AG08396 (cell line): ENCODE data around the gene PABPC3.

Experiments used
- DNase-seq: peaks from one replicate; pipeline ENCODE4 v3.0.0; 2012; ENCODE audit warnings: low spot score, mixed read lengths

PABPC3 gene

DNA sequence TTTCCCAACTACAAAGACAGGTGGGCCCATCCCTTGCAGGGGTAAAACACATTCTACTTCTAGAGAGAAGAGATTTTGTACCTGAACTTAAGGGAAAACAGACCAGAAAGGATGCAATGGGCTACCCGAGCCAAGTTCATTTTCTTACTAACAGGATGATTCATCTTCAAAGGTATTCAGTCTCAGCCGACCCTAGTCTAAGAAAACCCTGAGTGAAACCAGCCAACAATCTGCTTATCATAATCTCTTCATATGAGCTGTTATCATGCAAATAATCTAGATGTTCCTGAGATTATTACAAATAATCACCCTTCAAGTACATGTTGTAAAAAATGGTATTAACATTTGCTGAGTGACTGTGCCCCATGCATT, 15.6 kb downstream of the PABPC3 start:
- no peak for DNase-seq

DNA sequence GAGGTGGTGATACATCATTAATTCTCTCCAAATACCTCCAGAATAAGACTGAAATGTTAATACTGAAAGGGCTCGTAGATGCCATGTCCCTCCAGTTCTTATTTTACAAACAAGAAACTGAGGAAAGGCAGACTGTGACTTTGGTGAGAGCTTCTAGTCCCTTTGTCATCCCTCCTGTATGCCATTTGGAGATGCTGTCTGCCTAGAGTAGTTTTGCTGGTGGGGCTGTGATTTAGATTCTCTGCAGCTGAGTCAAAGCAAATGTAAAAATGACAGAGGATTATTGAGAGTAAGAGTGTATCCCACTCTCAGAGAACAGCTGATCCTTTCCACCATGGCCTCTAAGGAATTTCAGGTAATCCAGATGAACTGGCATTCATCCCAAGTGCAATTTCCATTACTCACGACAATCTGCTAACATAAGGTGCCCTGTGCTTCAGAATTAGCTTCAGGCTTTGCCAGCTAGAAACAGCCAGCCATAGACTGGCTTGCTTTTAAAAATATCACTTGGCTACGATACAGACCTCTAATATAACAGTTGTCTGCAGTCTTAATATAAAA, 16.8 kb downstream of the PABPC3 start:
- DNase-seq: no peak

DNA sequence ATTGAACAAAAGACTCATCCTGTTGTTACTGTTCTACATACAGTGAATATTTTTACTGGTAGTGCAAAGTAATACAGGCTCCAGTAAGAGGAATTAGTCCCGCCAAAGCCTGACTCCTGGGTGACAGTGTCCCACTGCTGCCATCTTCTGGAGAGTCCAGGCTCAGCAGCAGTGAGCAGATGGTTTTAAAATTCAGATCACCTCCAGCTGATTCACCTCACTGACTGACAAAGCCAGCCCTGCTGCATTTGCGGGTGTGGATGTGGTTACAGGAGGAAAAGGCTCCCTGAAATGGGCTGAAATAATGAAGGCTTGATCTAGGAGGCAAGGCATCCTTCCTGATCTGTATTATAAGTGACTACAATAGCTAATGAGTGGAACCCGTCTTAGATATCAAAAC, 18.3 kb downstream of the PABPC3 start:
- peak; percentile 74 for DNase-seq

DNA sequence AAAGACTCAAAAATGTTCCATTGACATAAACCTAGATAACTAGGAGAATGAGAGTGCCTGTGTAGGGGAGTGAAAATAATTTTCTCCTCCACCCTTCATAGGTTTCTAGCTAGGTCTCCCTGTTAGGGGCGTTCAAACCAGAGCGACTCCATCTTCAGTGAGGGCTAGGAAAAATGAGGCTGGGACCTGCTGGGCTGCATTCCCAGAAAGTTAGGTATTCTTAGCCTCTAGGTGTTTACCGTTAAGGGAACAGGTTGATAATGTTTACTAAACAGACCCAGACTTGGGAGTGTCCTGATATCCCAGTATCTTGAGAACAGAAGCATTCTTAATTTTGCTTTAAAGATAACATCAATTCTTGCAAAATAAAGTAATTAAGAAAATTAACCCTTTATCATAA, 20.1 kb downstream of the PABPC3 start:
- DNase-seq: no peak

DNA sequence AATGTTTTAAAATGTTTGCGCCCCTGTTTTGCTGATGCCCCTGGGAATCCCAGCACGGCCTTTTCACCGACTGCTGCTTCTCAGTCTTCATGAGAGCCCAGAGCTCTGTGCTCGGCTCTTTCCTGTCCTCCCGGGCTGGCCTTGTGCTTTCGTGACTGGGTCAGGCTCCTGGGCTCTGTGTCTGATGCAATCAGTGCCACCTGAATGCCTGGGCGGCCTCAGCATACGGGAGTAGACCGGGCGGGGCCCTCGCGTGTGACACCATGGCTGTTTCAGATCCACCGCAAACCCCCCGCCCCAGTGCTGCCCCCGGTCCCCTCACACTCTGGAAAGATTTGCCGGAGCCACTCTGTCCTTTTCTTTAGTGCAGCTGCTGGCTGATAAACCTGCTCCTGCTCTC, 21.4 kb downstream of the PABPC3 start:
- DNase-seq: no peak

DNA sequence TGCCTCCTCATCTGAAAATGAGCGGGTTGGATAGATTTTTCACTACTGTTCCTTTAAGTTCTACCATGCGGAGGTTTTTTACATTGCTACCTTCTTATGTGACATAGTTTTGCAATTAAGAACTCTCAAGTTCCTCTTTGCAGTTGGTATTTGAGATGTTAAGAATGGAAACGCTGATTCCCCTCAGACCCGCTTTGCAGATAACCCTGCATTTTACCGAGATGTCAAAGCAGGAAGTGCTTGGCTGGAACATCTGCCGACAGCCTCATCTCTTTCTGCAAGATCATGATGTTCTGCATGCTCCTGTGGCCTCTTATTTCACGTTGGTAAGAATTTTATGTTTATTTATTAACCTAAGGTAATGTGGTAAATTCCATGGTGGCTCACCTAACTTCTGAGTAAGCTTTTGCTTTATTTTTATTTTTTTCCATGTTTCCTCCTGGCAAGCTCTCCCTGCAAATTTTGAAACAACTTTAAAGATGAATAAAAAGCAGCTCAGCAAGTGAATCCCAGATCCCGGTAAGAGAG, 22.5 kb downstream of the PABPC3 start:
- no peak for DNase-seq

DNA sequence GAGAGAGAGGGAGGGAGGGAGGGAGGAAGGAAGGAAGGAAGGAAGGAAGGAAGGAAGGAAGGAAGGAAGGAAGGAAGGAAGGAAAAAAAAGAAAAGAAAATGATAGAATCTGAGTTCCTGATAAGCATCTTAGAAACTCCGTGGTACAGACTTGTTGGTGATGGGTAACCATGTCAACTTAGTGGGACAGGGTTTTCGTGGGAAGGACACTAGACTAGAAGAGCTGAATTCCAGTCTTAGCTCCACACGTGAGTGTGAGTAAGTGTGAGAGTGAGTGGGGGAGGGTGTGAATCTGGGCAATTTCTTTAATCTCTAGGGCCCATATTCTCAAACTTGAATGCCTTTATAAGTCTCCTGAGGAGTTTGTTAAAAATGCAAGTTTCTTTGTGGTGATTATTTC, 35.0 kb downstream of the PABPC3 start:
- DNase-seq: no peak

DNA sequence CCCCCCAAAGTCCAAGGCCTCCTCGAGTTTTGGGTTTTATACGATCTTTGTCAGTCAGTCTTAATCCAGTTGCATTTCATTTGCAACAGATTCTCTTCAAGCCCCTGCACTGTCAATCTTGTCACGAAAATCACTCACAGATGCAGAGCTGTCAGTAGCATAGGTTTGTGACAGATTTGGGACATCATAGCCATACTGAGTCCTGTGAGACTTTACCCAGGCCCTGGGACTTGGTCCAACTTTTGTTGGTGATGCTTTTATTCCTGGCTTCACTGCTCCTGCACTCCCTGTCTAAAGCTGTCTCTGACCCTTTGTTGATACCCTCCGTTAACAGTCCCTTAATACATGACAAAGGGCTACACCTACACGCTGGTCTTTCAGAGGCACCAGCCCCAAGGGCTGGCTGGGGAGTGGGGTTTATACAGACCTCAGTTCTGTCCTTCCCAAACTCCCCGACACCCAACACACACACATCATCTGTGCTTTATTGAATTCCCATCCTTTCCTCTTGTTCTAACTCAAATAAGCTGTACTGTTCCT, 36.0 kb downstream of the PABPC3 start:
- DNase-seq: no peak

DNA sequence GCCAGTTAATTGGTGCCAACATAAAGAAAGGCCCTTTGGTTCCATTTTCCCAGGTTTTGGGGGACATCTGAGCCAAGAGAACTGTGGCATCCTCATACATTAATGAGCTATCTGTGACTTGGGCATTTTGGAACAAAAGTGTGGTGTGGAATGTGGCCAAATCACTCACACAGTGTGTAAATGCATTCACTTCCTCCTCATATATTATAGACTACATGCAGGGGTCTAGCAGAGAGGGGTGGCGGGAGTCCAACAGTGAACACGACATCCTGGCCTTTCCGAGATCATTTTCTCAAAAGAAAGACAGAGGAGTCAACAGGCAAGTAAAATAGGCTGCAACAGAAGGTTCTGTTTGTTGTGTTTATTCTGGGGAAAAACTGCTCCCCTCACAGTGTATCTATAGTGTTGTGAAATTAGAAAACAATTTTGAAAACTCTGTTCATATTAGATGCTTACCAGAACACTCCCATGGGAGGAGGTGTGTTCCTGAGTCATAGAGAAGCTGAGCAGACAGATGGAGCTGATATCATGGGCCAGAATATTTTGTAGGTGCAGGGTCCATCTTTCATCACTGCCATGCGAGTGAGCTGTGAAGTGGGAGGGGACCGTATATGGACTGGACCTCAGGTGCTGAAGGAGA, 36.9 kb downstream of the PABPC3 start:
- DNase-seq: no peak

DNA sequence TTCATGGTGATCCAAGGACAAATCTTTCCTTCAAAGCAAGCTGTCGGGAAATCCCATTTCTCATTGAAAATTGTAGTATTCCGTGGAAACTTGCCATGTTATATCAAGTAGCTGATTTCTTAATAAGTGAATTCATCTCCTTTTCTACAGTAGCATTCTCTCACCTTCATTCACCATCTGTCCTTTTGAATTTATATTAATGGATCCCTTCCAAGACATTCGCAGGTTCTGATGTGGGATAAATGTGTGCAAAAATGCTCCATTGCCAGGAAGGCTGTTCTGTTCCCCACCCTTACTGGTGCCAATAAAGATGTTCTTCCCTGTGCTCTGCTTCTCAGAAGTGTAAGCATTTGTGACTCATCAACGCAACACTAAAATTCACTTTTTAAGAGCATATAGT, 40.0 kb downstream of the PABPC3 start:
- no peak for DNase-seq

DNA sequence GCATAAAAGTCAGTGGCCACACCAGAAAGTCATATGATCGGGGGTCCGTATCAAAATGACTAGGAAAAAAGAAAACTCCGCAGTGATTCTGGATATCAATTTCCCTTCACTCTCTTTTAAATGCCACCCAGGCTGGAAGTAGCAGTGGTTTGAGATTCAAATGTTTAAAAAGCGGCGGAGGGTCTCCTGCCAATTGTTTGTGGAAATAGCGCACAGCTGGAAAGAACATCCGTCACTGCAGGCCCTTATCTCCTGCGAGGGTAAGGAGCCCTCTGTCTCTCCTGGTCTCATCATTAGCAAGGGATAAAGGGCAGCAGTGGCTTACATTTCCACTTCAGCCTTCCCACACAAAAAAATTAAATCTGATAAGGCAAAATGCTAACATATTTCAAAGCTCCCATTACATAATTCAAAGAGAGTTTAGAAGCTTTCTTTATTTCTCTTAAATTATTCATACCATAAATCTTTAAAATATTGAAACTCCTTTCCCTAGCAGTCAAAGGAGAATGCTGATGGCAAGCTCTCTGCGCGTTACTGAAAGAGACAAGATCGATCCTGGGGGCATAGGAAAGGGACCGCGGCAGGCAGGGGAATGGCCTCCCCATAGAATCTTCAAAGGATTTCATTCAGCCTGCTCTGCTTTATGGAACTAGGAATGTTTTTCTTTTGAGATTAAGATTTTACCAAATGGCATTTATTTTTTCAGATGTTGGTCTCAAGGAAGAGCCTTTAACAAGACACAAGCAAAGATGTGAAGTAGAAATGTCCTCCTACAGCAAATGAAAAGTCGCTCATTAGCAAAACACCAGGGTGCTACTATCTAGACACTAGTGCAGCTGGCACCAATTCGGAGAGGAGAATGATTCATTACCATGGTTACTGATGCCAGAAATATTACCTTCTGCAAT, 41.2 kb downstream of the PABPC3 start:
- no peak for DNase-seq

DNA sequence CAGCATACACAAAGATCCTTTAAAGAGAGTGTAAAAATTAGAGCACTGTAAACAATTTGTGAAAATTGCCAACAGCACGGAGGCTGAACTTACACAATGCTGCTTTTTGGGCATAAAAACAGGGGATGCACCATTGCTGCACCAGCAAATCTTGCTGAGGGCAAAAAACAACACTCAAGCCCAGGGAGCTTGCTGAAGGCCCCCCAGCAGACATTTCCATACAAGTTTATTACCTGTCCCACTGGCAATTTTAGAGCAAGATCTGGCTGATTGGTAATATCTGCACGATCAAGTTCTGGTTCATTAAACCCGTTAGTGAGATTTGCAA, 41.8 kb downstream of the PABPC3 start:
- DNase-seq: no peak

DNA sequence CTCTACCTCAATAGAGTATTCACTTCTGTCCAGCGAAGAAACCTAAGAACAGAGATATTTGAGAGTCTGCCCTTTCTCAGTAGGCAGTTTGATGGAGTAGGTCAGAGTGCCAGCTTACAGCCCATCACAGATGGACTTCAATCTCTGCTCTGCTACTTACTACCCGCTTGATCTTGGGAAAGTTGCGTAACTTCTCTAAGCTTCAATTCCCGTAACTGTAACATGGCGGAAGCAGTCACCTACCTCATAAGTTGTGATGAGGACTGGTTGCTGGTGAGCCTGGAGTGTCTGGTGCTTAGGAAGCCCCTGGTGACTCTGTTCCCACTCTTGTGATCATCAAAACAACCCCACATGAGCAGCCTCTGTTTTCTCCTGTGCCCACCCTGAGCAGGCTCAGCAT, 45.1 kb downstream of the PABPC3 start:
- DNase-seq: no peak

DNA sequence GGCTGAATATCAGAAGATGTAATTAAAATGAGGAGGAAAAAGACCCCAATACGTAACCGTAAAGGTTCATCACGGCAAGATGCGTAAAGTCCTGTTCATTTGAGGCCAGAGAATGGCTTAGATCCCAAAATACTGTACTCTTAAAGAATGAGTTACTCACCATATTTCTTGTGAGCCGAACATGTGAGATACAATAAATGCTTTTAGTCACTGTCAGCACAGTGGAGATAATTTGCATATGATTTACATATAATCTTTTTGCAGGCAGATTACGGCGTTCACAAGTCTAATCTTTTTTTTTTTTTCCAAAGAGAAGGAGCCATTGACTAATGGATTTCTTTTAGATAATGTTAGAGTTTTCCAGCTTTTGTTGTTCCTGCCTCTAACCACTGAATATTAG, 47.8 kb downstream of the PABPC3 start:
- DNase-seq: no peak

DNA sequence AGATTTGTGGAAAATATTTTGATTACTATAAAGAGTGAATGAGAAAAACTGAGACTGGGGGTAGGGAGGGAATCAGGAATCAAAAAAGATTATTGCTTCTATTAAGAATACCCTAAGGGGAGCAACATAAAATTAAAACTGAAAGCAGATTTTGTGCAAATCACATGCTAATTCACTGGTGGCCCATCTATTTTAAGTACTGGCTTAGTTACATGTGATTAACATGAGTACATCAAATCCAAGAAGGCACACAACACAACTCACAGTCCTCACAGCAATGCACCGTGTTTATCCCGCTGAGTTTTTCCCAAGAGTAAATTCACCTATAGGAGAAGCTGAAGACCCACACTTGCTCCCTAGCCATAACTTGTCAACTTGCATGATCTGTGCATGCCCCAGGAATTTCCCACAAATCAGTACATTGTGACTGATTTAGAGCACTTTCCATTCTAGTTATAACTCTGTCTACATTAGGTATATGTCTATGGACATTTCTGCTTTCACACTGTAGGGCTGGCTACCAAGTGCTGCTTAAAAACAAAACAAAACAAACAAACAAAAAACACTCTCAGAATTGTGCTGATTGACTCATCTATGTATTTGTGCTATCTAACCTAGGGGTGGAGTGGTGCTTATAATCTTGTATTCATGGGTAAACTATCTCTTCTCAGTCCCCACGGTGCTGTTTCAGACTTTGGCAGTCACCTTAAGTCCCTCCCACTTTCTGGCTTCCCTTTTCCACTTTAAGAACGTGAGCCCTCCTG, 51.9 kb downstream of the PABPC3 start:
- DNase-seq: no peak

DNA sequence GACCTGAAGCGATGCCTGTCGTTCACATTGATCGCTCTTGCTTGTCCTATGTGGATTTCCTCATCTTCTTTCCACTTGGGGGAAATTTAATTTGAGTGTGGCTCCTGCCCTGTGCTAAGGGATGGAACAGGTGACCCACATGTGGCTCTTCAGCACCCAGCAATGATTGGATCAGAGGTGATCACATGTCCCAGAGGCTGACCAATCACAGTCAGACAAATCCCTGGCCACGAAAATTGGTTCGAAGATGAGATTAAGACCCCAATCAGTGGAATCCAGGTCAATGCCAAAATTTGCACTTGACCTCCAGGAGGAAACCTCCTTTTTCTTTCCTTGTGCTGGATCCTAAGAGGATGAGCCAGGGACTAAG, 52.5 kb downstream of the PABPC3 start:
- DNase-seq: no peak
